GM12801 (cell line): Measurements from ENCODE around the gene ESYT1.

Experiments used
- CTCF ChIP-seq: IDR thresholded peaks from one replicate; pipeline ENCODE4 v1.5.1; 2011; ENCODE audit warnings: control low read depth; ENCODE audit not compliant: insufficient read length; ENCODE audit errors: extremely low read depth

ESYT1 gene

GRCh38 chr12:56104815-56105608 is 23.1 kb upstream of the ESYT1 start:
- TF ChIP-seq CTCF: no peak

- TF ChIP-seq CTCF: no peak
Measured at GRCh38 chr12:56105609-56105902, 22.5 kb upstream of the ESYT1 start.

GRCh38 chr12:56107242-56107641 is 20.8 kb upstream of the ESYT1 start:
- no peak for TF ChIP-seq CTCF

GRCh38 chr12:56110571-56110970 is 17.5 kb upstream of the ESYT1 start:
- no peak for TF ChIP-seq CTCF

- TF ChIP-seq CTCF: no peak
Measured at GRCh38 chr12:56114084-56114483, 14.0 kb upstream of the ESYT1 start.

- TF ChIP-seq CTCF: no peak
Measured at GRCh38 chr12:56115329-56115728, 12.7 kb upstream of the ESYT1 start.

- TF ChIP-seq CTCF: no peak
Measured at GRCh38 chr12:56116267-56117081, 11.6 kb upstream of the ESYT1 start, which contains the start of gene RPL41. Gene RPL41, plus strand, starts transcription at chr12:56116633.
